GM12872 (cell line): ENCODE results near the gene PKD1L1.

Experiments used
- CTCF ChIP-seq: IDR thresholded peaks from 3 replicates; pipeline ENCODE4 v1.5.1; 2011; ENCODE audit warnings: low read depth, mild to moderate bottlenecking, low read length, moderate library complexity; ENCODE audit not compliant: insufficient read depth

Gene PKD1L1

GRCh38 chr7:47948141-47948790 lies at the start of gene PKD1L1:
Gene PKD1L1, minus strand, starts transcription at chr7:47948466. Its CDS starts 26 bp downstream, at chr7:47948440.
- TF ChIP-seq CTCF: no peak

- no peak for TF ChIP-seq CTCF
Measured at GRCh38 chr7:47992446-47992845, 44.2 kb upstream of the PKD1L1 start.

GRCh38 chr7:47991741-47992311 lies 43.6 kb upstream of the PKD1L1 start:
- peak; percentile 77 for TF ChIP-seq CTCF

GRCh38 chr7:47991270-47991669 lies 43.0 kb upstream of the PKD1L1 start:
- no peak for TF ChIP-seq CTCF

- TF ChIP-seq CTCF: no peak
Measured at GRCh38 chr7:47990592-47990991, 42.3 kb upstream of the PKD1L1 start.

- peak; percentile 54 for TF ChIP-seq CTCF
Measured at GRCh38 chr7:47988496-47989386, 40.5 kb upstream of the PKD1L1 start.

- no peak for TF ChIP-seq CTCF
Measured at GRCh38 chr7:47982610-47983009, 34.3 kb upstream of the PKD1L1 start.
